Measurements from ENCODE around the gene DDX6. TPM values are rescaled to one million over a fixed set of nuclear protein-coding genes. Genes with fewer than 3 reads are reported as not detected.
A peak's percentile ranks its signal among the peaks of the same experiment; 100 is the strongest.

Gene DDX6
- total and polyA plus RNA-seq, 9 of the 15 experiments (the other 6 are each of a cell fraction or from before 2014, with no cell fraction given), result 10.0 to 102 (median 58.2) TPM

DNA sequence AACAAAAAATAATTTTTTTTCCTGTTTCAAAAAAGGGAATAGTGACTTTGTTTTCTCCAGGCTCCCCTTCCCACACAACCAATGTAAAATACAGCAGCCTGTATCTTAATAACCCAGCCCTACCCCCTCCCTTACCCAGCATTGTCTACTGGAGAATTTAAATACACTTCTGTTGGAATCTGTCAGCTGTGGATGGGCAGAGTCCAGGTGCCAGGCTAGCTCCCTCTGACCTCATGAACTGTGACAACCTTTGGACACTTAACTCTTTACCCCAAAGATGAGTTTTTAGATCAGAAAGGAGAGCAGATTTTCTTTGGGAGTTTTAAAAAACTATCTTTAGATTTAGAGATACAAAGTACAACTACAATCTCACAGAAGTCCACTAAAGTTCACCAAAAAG is 42.9 kb downstream of the DDX6 start:
- no peak overlapping the region for H2AFZ ChIP-seq (ENCODE audit: low read depth, low read length)
- H3K27me3 ChIP-seq (ENCODE audit: control insufficient read depth in 2 of 2, insufficient read depth in 2 of 2, low read length in 2 of 2), result no peaks in the 10 kb centered on the region
- intact Hi-C loops (cut with micrococcal nuclease) (loop anchor here (5.0 kb wide), 1 partner anchor 56 kb away; no protein-coding TSS in a partner anchor), in situ Hi-C loops (cut with MboI) (no loop called here)
- no peaks in the 10 kb centered on the region for H3K9me3 ChIP-seq (replicated peaks; ENCODE audit: control insufficient read depth, insufficient read depth, low read depth, low read length)
- H4K20me1 ChIP-seq (replicated peaks; ENCODE audit: control insufficient read depth, insufficient read depth, low read length), result 0 out of 2 replicates have a peak, but pooled peaks cover 6% of the 10 kb centered on the region
- DNase-seq (ENCODE audit: extremely low read depth in 1 of 4, low spot score in 3 of 4) (no peak), FAIRE-seq (no peak), ATAC-seq (no peak)
- H3K9ac ChIP-seq (ENCODE audit: insufficient read depth in 1 of 2, low read depth in 2 of 2, low read length in 2 of 2), result no peak overlapping the region
- no peak overlapping the region for H3K4me2 ChIP-seq (ENCODE audit: insufficient read depth, low read length)
- H3K79me2 ChIP-seq (ENCODE audit: control insufficient read depth, insufficient read depth, low read length), result no peaks in the 10 kb centered on the region
- H3K4me3 ChIP-seq, result no peak overlapping the region
- H3K4me1 ChIP-seq (replicated peaks in 1 of 2; ENCODE audit: control insufficient read depth in 2 of 2, insufficient read depth in 2 of 2, low read length in 2 of 2), result 0 out of 5 replicates have a peak, but pooled peaks cover 0 to 3% of the 10 kb centered on the region in 2 experiments
- POLR2A ChIA-PET, result no interaction called here
- TSS peak; percentile 34 for BruUV-seq (replicated peaks)
- CTCF ChIA-PET (ENCODE audit: low intra/inter-chr PET ratio), result no interaction called here
- no peaks in the 10 kb centered on the region for H3K9me1 ChIP-seq (ENCODE audit: control insufficient read depth, insufficient read depth, low read length)
- H3K36me3 ChIP-seq (ENCODE audit: control insufficient read depth, insufficient read depth, low read length), result peaks cover 41% of the 10 kb centered on the region; the same call in 2 of the 3 replicates
- no peak overlapping the region for H3K27ac ChIP-seq (ENCODE audit: extremely low read depth, low read depth, low read length)
- TF ChIP-seq FUS (optimal IDR thresholded peaks at IDR 0.05; ENCODE audit: low read depth, low read length), result no peak
- no peak for TF ChIP-seq MCM5 (IDR thresholded peaks at IDR 0.05; ENCODE audit: low read depth)
- TF ChIP-seq NFE2L1 (tag; IDR thresholded peaks at IDR 0.05; ENCODE audit: borderline replicate concordance, low read depth), result no peak
- no peak for TF ChIP-seq LEF1 (IDR thresholded peaks at IDR 0.05)
- no peak for TF ChIP-seq TRIM28 (IDR thresholded peaks at IDR 0.05)
- no peak for TF ChIP-seq ZFX (CRISPR knock-in tag; IDR thresholded peaks at IDR 0.05)
- no peak for TF ChIP-seq PRPF4 (IDR thresholded peaks at IDR 0.05; ENCODE audit: insufficient read depth, low read depth, low read length, poor library complexity, severe bottlenecking)
- no peak for TF ChIP-seq ZNF121 (CRISPR knock-in tag; conservative IDR thresholded peaks at IDR 0.05)
- TF ChIP-seq, protein P1, sequence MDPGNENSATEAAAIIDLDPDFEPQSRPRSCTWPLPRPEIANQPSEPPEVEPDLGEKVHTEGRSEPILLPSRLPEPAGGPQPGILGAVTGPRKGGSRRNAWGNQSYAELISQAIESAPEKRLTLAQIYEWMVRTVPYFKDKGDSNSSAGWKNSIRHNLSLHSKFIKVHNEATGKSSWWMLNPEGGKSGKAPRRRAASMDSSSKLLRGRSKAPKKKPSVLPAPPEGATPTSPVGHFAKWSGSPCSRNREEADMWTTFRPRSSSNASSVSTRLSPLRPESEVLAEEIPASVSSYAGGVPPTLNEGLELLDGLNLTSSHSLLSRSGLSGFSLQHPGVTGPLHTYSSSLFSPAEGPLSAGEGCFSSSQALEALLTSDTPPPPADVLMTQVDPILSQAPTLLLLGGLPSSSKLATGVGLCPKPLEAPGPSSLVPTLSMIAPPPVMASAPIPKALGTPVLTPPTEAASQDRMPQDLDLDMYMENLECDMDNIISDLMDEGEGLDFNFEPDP (CRISPR knock-in tag; IDR thresholded peaks at IDR 0.05), result no peak
- no peak for TF ChIP-seq RBM14 (IDR thresholded peaks at IDR 0.05; ENCODE audit: borderline replicate concordance, insufficient read depth, low read depth, low read length)
- no peak for TF ChIP-seq ZNF586 (CRISPR knock-in tag; conservative IDR thresholded peaks at IDR 0.05)
- no peak for TF ChIP-seq HMG20B (CRISPR knock-in tag; IDR thresholded peaks at IDR 0.05)
- no peak for TF ChIP-seq ZNF407 (IDR thresholded peaks at IDR 0.05; ENCODE audit: low read depth)
- no peak for TF ChIP-seq ELF4 (CRISPR knock-in tag; IDR thresholded peaks at IDR 0.05)
- no peak for TF ChIP-seq TSC22D4 (tag; IDR thresholded peaks at IDR 0.05)
- TF ChIP-seq CBFA2T3 (IDR thresholded peaks at IDR 0.05), result no peak
- TF ChIP-seq NR3C1 (CRISPR knock-in tag; IDR thresholded peaks at IDR 0.05), result no peak

All from K562 (cell line).